Adrenal gland (tissue), 5 donors: Measurements from ENCODE around the gene MNS1.

Experiments used
- POLR2A ChIP-seq, 2 donors: fragments of 450-650 bp; IDR thresholded peaks; one replicate each; pipeline ENCODE4 v1.6.1; 2017; ENCODE audit warnings: antibody characterized with exemption in 2 of 2, mild to moderate bottlenecking in 2 of 2, moderate library complexity in 1 of 2
- TF ChIP-seq, protein P1 (sequence below), 6 experiments: fragments of 450-650 bp in 4 of 6; fragments of 200-600 bp in 2 of 6; sonication (generic) in 1 of 6; IDR thresholded peaks; 1 replicate in 5 of 6; 2 replicates in 1 of 6; pipeline versions ENCODE4 v1.5.1 to v1.8.0; 2016 to 2021; ENCODE audit warnings: antibody characterized with exemption in 6 of 6, mild to moderate bottlenecking in 2 of 6, moderate library complexity in 1 of 6
- donor health status: DM: no; HTN: no; CAD: no.

DNA sequence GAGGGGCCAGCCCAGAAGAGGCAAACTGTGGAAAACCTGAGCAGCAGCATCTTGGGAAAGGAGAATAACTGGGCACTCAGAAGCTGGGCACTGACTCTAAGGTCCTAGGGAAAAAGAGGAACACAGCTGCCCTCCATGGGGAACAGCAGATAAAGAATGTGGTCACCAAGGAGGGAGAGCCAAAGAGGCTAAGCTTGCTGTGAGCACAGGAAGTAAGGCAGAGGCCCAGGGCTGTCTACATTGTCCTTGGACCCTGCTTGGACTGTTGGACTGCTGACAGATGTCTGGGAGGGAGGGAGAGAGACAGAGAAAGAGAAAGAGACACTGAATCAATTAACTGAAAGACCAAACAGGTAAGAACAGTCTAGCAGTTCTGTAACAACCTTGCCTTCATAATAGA, 4.5 kb upstream of the MNS1 start:
- TF ChIP-seq, protein P1, sequence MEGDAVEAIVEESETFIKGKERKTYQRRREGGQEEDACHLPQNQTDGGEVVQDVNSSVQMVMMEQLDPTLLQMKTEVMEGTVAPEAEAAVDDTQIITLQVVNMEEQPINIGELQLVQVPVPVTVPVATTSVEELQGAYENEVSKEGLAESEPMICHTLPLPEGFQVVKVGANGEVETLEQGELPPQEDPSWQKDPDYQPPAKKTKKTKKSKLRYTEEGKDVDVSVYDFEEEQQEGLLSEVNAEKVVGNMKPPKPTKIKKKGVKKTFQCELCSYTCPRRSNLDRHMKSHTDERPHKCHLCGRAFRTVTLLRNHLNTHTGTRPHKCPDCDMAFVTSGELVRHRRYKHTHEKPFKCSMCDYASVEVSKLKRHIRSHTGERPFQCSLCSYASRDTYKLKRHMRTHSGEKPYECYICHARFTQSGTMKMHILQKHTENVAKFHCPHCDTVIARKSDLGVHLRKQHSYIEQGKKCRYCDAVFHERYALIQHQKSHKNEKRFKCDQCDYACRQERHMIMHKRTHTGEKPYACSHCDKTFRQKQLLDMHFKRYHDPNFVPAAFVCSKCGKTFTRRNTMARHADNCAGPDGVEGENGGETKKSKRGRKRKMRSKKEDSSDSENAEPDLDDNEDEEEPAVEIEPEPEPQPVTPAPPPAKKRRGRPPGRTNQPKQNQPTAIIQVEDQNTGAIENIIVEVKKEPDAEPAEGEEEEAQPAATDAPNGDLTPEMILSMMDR (IDR thresholded peaks at IDR 0.05), result no peak
- TF ChIP-seq POLR2A (IDR thresholded peaks at IDR 0.05), result no peak
